HepG2 (cell line): Measurements from ENCODE around the gene CMTM3. TPM values are rescaled to one million over a fixed set of nuclear protein-coding genes. Genes with fewer than 3 reads are reported as not detected.
A peak's percentile ranks its signal among the peaks of the same experiment; 100 is the strongest.

Source experiments
- CREB3 ChIP-seq: sonication (generic); formaldehyde crosslinking; IDR thresholded peaks from 2 replicates; pipeline ENCODE4 v1.5.0; 2020; ENCODE audit warnings: missing genetic modification reagents
- MYPOP ChIP-seq: sonication (generic); formaldehyde crosslinking; IDR thresholded peaks from 2 replicates; pipeline ENCODE4 v1.8.1; 2023; ENCODE audit warnings: mild to moderate bottlenecking, moderate library complexity, missing genetic modification reagents
- POLR2A ChIP-seq, 2 experiments: IDR thresholded peaks; 2 replicates each; pipeline ENCODE4 v1.6.1; 2011; ENCODE audit warnings: low read depth in 2 of 2, low read length in 2 of 2, mild to moderate bottlenecking in 1 of 2, moderate library complexity in 1 of 2; ENCODE audit not compliant: insufficient read depth in 1 of 2
- RBAK ChIP-seq: sonication (generic); formaldehyde crosslinking; IDR thresholded peaks from 2 replicates; pipeline ENCODE4 v1.5.1; 2020; ENCODE audit warnings: mild to moderate bottlenecking, missing genetic modification reagents
- RFX5 ChIP-seq: IDR thresholded peaks from 2 replicates; pipeline ENCODE4 v1.6.1; 2011; ENCODE audit warnings: low read depth, low read length, improper control_type of control experiment
- SKI ChIP-seq: fragments of 450-650 bp; IDR thresholded peaks from one replicate; pipeline ENCODE4 v1.6.1; 2018; ENCODE audit warnings: mild to moderate bottlenecking; ENCODE audit not compliant: partially characterized antibody
- ZBTB33 ChIP-seq: sonication (generic); formaldehyde crosslinking; IDR thresholded peaks from 2 replicates; pipeline ENCODE4 v1.4.0; 2020; ENCODE audit warnings: missing genetic modification reagents
- ZGPAT ChIP-seq: IDR thresholded peaks from 2 replicates; pipeline ENCODE4 v1.6.1; 2016; ENCODE audit warnings: mild to moderate bottlenecking
- ZNF24 ChIP-seq: fragments of 450-650 bp; IDR thresholded peaks from 2 replicates; pipeline ENCODE4 v1.6.1; 2017; ENCODE audit warnings: antibody characterized with exemption, mild to moderate bottlenecking
- ZNF318 ChIP-seq: sonication (generic); formaldehyde crosslinking; IDR thresholded peaks from 2 replicates; pipeline ENCODE4 v1.4.0; 2020; ENCODE audit warnings: mild to moderate bottlenecking, missing genetic modification reagents
- ZNF512 ChIP-seq: sonication (generic); formaldehyde crosslinking; IDR thresholded peaks from 2 replicates; pipeline ENCODE4 v1.4.0; 2020; ENCODE audit warnings: mild to moderate bottlenecking, missing genetic modification reagents
- ZNF652 ChIP-seq: IDR thresholded peaks from 2 replicates; pipeline ENCODE4 v1.6.1; 2016; ENCODE audit warnings: low read depth, borderline replicate concordance
- ZNF75D ChIP-seq: sonication (generic); formaldehyde crosslinking; IDR thresholded peaks from 2 replicates; pipeline ENCODE4 v1.8.1; 2023; ENCODE audit warnings: missing genetic modification reagents, mild to moderate bottlenecking, borderline replicate concordance
- polyA plus RNA-seq, 8 experiments: library from polyadenylated mRNA; depleted of rRNA in 3 of 8; stranded (reverse) in 7 of 8; unstranded in 1 of 8; fragments of >200 nt; fragmentation: Illumina TruSeq in 4 of 8; extraction: Trizol in 4 of 8; gene quantifications; 2 replicates each; pipeline versions ENCODE4 v1.2.1 to v1.2.3, GENCODE V29; 2011 to 2016; ENCODE audit warnings: low read depth in 4 of 8, missing spikeins in 1 of 8, mixed read lengths in 1 of 8; ENCODE audit not compliant: insufficient read depth in 1 of 8
- total RNA-seq, 5 experiments: library from RNA; depleted of rRNA; stranded (reverse); fragments of >200 nt; fragmentation: Illumina TruSeq; extraction: Trizol; gene quantifications; 2 replicates each; pipeline ENCODE4 v1.2.3, GENCODE V29; 2016; ENCODE audit warnings: low read depth in 1 of 5

The CMTM3 gene
- total and polyA plus RNA-seq, 2 of the 13 experiments (the other 11 are each of a cell fraction or from before 2014, with no cell fraction given), result 29.2 to 48.7 TPM

- TF ChIP-seq MYPOP (CRISPR knock-in tag), result no peak
- TF ChIP-seq CREB3 (CRISPR knock-in tag), result 0 out of 2 replicates have a peak, but pooled peaks have one; percentile 28
- no peak for TF ChIP-seq RFX5
- TF ChIP-seq ZBTB33 (CRISPR knock-in tag), result no peak
- no peak for TF ChIP-seq SKI
- TF ChIP-seq ZGPAT (CRISPR knock-in tag), result 0 out of 2 replicates have a peak, but pooled peaks have one; percentile 66
- no peak for TF ChIP-seq ZNF652 (CRISPR knock-in tag)
- no peak for TF ChIP-seq ZNF318 (CRISPR knock-in tag)
- TF ChIP-seq POLR2A (IDR thresholded peaks at IDR 0.05; ENCODE audit: insufficient read depth in 1 of 2, low read depth in 2 of 2, low read length in 2 of 2), result peak in 1 of 2 experiments; percentile 68; a peak in 3 of 4 replicates
- no peak for TF ChIP-seq RBAK
- TF ChIP-seq ZNF75D (CRISPR knock-in tag), result no peak
- TF ChIP-seq ZNF512 (CRISPR knock-in tag), result no peak
- no peak for TF ChIP-seq ZNF24
Measured at GRCh38 chr16:66604376-66605176, at the start of gene CMTM3 (continued).
